Vagina (tissue), 2 donors: Measurements from ENCODE around the gene SYCE3.

ENCODE experiments used
- POLR2A ChIP-seq, 2 donors: fragments of 450-650 bp; IDR thresholded peaks; one replicate each; pipeline ENCODE4 v1.6.1; 2017; ENCODE audit warnings: antibody characterized with exemption in 2 of 2, mild to moderate bottlenecking in 2 of 2, moderate library complexity in 2 of 2
- POLR2AphosphoS5 ChIP-seq, 2 donors: sonication (generic); formaldehyde crosslinking; IDR thresholded peaks; one replicate each; pipeline ENCODE4 v1.9.0; 2017; ENCODE audit warnings: antibody characterized with exemption in 2 of 2, mild to moderate bottlenecking in 2 of 2, low read depth in 1 of 2; ENCODE audit not compliant: insufficient read depth in 1 of 2
- TF ChIP-seq, protein P1 (sequence below), 3 experiments: fragments of 450-650 bp in 2 of 3; fragments of 200-600 bp in 1 of 3; sonication (generic) in 1 of 3; IDR thresholded peaks; one replicate each; pipeline ENCODE4 v1.5.1; 2017 to 2019; ENCODE audit warnings: antibody characterized with exemption in 3 of 3, mild to moderate bottlenecking in 2 of 3, moderate library complexity in 2 of 3

- TF ChIP-seq POLR2AphosphoS5 (IDR thresholded peaks at IDR 0.05; ENCODE audit: insufficient read depth in 1 of 2, low read depth in 1 of 2) (no peak), POLR2A (IDR thresholded peaks at IDR 0.05) (no peak)
- TF ChIP-seq, protein P1, sequence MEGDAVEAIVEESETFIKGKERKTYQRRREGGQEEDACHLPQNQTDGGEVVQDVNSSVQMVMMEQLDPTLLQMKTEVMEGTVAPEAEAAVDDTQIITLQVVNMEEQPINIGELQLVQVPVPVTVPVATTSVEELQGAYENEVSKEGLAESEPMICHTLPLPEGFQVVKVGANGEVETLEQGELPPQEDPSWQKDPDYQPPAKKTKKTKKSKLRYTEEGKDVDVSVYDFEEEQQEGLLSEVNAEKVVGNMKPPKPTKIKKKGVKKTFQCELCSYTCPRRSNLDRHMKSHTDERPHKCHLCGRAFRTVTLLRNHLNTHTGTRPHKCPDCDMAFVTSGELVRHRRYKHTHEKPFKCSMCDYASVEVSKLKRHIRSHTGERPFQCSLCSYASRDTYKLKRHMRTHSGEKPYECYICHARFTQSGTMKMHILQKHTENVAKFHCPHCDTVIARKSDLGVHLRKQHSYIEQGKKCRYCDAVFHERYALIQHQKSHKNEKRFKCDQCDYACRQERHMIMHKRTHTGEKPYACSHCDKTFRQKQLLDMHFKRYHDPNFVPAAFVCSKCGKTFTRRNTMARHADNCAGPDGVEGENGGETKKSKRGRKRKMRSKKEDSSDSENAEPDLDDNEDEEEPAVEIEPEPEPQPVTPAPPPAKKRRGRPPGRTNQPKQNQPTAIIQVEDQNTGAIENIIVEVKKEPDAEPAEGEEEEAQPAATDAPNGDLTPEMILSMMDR (IDR thresholded peaks at IDR 0.05), result no peak
Observed at GRCh38 chr22:50571264-50572175, 8.8 kb upstream of the SYCE3 start.
